Endothelial cell of umbilical vein (primary cell): ENCODE results near the gene DERA.

Experiments
- POLR2A ChIP-seq: IDR thresholded peaks from 2 replicates; pipeline ENCODE4 v1.6.1; 2012; ENCODE audit warnings: low read depth, mild to moderate bottlenecking, control low read depth, low read length
- TF ChIP-seq, protein P1 (sequence below), 2 donors: IDR thresholded peaks; 1 replicate in 1 of 2; 2 replicates in 1 of 2; pipeline ENCODE4 v1.5.1; 2011; ENCODE audit warnings: low read length in 2 of 2, mild to moderate bottlenecking in 2 of 2, moderate library complexity in 2 of 2, control low read depth in 1 of 2, inconsistent platforms in 1 of 2, low read depth in 1 of 2; ENCODE audit not compliant: insufficient read depth in 1 of 2; ENCODE audit errors: extremely low read depth in 1 of 2

DNA sequence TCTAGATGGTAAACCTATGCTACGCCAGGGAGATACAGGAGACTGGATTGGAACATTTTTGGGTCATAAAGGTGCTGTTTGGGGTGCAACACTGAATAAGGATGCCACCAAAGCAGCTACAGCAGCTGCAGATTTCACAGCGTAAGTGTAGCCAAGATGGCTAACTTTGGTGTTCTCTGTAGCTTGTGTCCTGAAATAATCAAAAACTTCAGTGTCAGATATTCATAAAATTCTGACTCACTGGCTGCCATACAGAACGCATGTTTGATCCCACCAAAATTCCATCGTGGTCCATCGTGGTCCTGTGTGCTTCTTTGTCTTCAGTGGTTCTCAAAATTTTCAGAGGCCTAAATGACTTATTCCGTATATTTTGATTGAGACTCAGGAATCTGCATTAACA lies 27.6 kb upstream of the DERA start:
- TF ChIP-seq, protein P1, sequence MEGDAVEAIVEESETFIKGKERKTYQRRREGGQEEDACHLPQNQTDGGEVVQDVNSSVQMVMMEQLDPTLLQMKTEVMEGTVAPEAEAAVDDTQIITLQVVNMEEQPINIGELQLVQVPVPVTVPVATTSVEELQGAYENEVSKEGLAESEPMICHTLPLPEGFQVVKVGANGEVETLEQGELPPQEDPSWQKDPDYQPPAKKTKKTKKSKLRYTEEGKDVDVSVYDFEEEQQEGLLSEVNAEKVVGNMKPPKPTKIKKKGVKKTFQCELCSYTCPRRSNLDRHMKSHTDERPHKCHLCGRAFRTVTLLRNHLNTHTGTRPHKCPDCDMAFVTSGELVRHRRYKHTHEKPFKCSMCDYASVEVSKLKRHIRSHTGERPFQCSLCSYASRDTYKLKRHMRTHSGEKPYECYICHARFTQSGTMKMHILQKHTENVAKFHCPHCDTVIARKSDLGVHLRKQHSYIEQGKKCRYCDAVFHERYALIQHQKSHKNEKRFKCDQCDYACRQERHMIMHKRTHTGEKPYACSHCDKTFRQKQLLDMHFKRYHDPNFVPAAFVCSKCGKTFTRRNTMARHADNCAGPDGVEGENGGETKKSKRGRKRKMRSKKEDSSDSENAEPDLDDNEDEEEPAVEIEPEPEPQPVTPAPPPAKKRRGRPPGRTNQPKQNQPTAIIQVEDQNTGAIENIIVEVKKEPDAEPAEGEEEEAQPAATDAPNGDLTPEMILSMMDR (IDR thresholded peaks at IDR 0.05; ENCODE audit: extremely low read depth in 1 of 2, insufficient read depth in 1 of 2, low read depth in 1 of 2, low read length in 2 of 2): no peak
- no peak for TF ChIP-seq POLR2A
